B cell (primary cell): ENCODE measurements around the gene MUS81. TPM values are rescaled to one million over a fixed set of nuclear protein-coding genes. Genes with fewer than 3 reads are reported as not detected.

Experiments
- ATAC-seq: fragments of 200-7000 bp; cut with Tn5 transposase; one replicate; pipeline ENCODE4 v1.10.0; 2021; ENCODE audit warnings: low read depth, mild to moderate bottlenecking, moderate number of reproducible peaks, moderate library complexity
- CTCF ChIA-PET: fragments of 350-600 bp; sonication (Branson Sonifier 250); formaldehyde crosslinking; loops from one replicate; lab custom pipeline; 2021; ENCODE audit warnings: antibody characterized with exemption, inconsistent platforms; lab: Charles Lee
- POLR2A ChIA-PET: fragments of 350-600 bp; sonication (Branson Sonifier 250); formaldehyde crosslinking; loops from one replicate; lab custom pipeline; 2021; ENCODE audit warnings: antibody characterized with exemption; lab: Charles Lee
- DNase-seq: peaks from one replicate; pipeline ENCODE4 v3.0.0; 2013
- H2AFZ ChIP-seq: 2 replicates; pipeline ENCODE4 v1.6.1; 2012; ENCODE audit warnings: mild to moderate bottlenecking, low read depth, low read length; ENCODE audit not compliant: insufficient read depth, poor library complexity, severe bottlenecking
- H3K27ac ChIP-seq, 2 donors: 1 replicate in 1 of 2; 2 replicates in 1 of 2; pipeline ENCODE4 v1.5.1; 2012 to 2013; ENCODE audit warnings: low read length in 2 of 2, mild to moderate bottlenecking in 2 of 2, moderate library complexity in 1 of 2
- H3K27me3 ChIP-seq, 4 experiments: fragments of 200-600 bp in 1 of 4; sonication (generic) in 1 of 4; replicated peaks in 1 of 4; 1 replicate in 2 of 4; 2 replicates in 2 of 4; pipeline versions ENCODE4 v1.6.1 to v1.7.0; 2013 to 2016; ENCODE audit warnings: low read length in 3 of 4, mild to moderate bottlenecking in 2 of 4, mixed read lengths in 1 of 4, moderate library complexity in 1 of 4; ENCODE audit not compliant: insufficient read depth in 4 of 4, control insufficient read depth in 3 of 4; ENCODE audit errors: control extremely low read depth in 1 of 4
- H3K36me3 ChIP-seq, 2 experiments: replicated peaks in 1 of 2; 1 replicate in 1 of 2; 2 replicates in 1 of 2; pipeline versions ENCODE4 v1.6.1 to v1.7.1; 2013; ENCODE audit warnings: low read length in 1 of 2; ENCODE audit not compliant: insufficient read depth in 2 of 2, control insufficient read depth in 1 of 2; ENCODE audit errors: control extremely low read depth in 1 of 2, extremely low read depth in 1 of 2
- H3K4me1 ChIP-seq, 2 donors: fragments of 200-600 bp in 1 of 2; sonication (generic) in 1 of 2; 1 replicate in 1 of 2; 2 replicates in 1 of 2; pipeline versions ENCODE4 v1.5.1 to v1.6.1; 2013 to 2017; ENCODE audit warnings: low read length in 2 of 2; ENCODE audit not compliant: control insufficient read depth in 2 of 2, insufficient read depth in 2 of 2
- H3K4me2 ChIP-seq: replicated peaks from 2 replicates; pipeline ENCODE3; 2012; ENCODE audit warnings: mild to moderate bottlenecking, low read depth, low read length; ENCODE audit not compliant: poor library complexity, severe bottlenecking
- H3K4me3 ChIP-seq, 5 experiments: fragments of 200-600 bp in 1 of 5; sonication (generic) in 1 of 5; 1 replicate in 3 of 5; 2 replicates in 2 of 5; pipeline versions ENCODE4 v1.5.1 to v1.7.0; 2011 to 2016; ENCODE audit warnings: low read length in 4 of 5, mild to moderate bottlenecking in 4 of 5, low read depth in 2 of 5, control low read depth in 1 of 5, moderate library complexity in 1 of 5; ENCODE audit not compliant: insufficient read depth in 1 of 5; ENCODE audit errors: control extremely low read depth in 1 of 5, extremely low read depth in 1 of 5
- H3K79me2 ChIP-seq: fragments of 200-600 bp; sonication (generic); one replicate; pipeline ENCODE4 v1.6.0; 2016; ENCODE audit warnings: low read length; ENCODE audit not compliant: control insufficient read depth, insufficient read depth
- H3K9ac ChIP-seq: fragments of 200-600 bp; sonication (generic); 2 replicates; pipeline ENCODE4 v1.6.1; 2017; ENCODE audit warnings: mild to moderate bottlenecking, low read length, moderate library complexity
- H3K9me3 ChIP-seq, 3 donors: one replicate each; pipeline versions ENCODE4 v1.6.1 to v1.7.1; 2013; ENCODE audit warnings: low read length in 2 of 3; ENCODE audit not compliant: control insufficient read depth in 2 of 3, insufficient read depth in 1 of 3; ENCODE audit errors: control extremely low read depth in 1 of 3
- H4K20me1 ChIP-seq: 2 replicates; pipeline ENCODE4 v1.6.0; 2012; ENCODE audit warnings: mild to moderate bottlenecking, low read length; ENCODE audit not compliant: insufficient read depth, control insufficient read depth, poor library complexity, severe bottlenecking
- H3K27ac Mint-ChIP-seq: one replicate; pipeline ENCODE4 v1.8.0; 2021; ENCODE audit warnings: mixed read lengths
- H3K27me3 Mint-ChIP-seq: one replicate; pipeline ENCODE4 v1.8.0; 2021; ENCODE audit warnings: mixed read lengths
- H3K4me1 Mint-ChIP-seq: one replicate; pipeline ENCODE4 v1.8.0; 2021; ENCODE audit warnings: mixed read lengths
- H3K4me3 Mint-ChIP-seq: one replicate; pipeline ENCODE4 v1.8.0; 2021; ENCODE audit warnings: mixed read lengths
- H3K9me3 Mint-ChIP-seq: one replicate; pipeline ENCODE4 v1.8.0; 2022; ENCODE audit warnings: mixed read lengths; ENCODE audit not compliant: insufficient read depth
- CTCF ChIP-seq: fragments of 200-600 bp; IDR thresholded peaks from one replicate; pipeline ENCODE4 v1.8.0; 2022; ENCODE audit warnings: antibody characterized with exemption, mild to moderate bottlenecking
- EZH2 ChIP-seq: IDR thresholded peaks from 2 replicates; pipeline ENCODE4 v1.6.1; 2012; ENCODE audit warnings: borderline replicate concordance, low read depth, mild to moderate bottlenecking, moderate library complexity, low read length; ENCODE audit not compliant: insufficient read depth, poor library complexity, severe bottlenecking
- WGBS: methylation state at CpG from one replicate; pipeline ENCODE4 v1.1.5; 2013; ENCODE audit warnings: missing lambda C conversion rate; ENCODE audit not compliant: insufficient coverage; 5-methylcytosine and 5-hydroxymethylcytosine counted together
- intact Hi-C: fragments of 100-400 bp; cut with micrococcal nuclease; formaldehyde crosslinking; loops from one replicate; pipeline ENCODE4 v1.10.0; 2022
- polyA plus RNA-seq: library from polyadenylated mRNA; depleted of rRNA; stranded (reverse); fragments of >200 nt; gene quantifications from 2 replicates; pipeline ENCODE4 v1.2.3, GENCODE V29; 2012
- total RNA-seq, 2 donors: library from RNA; stranded (reverse); fragments of 120-200 nt in 1 of 2; gene quantifications; 1 replicate in 1 of 2; 2 replicates in 1 of 2; pipeline versions ENCODE4 v1.2.3 to v1.2.4, GENCODE V29; 2013 to 2022

The MUS81 gene
- total and polyA plus RNA-seq, 2 donors (not counting 1 experiment from before 2014, with no cell fraction given): 74.5 to 134 TPM

- Histone ChIP-seq H3K4me3 (no peak overlapping the region), H3K27ac (no peak overlapping the region), H3K36me3 (no peaks in the 10 kb centered on the region), H3K79me2 (peaks cover 17% of the 10 kb centered on the region), H3K4me1 (peaks cover 50 to 51% of the 10 kb centered on the region in 2 donors), H2AFZ (no peak overlapping the region), H3K27me3 (peaks cover 0 to 21% (median 8%) of the 10 kb centered on the region in 4 experiments), H3K9me3 (peaks cover 0 to 10% (median 0%) of the 10 kb centered on the region in 3 donors), H3K4me2 (no peak overlapping the region), H4K20me1 (peaks cover 14% of the 10 kb centered on the region), H3K9ac (no peak overlapping the region)
- Mint-ChIP-seq H3K27me3 (peaks cover 8% of the 10 kb centered on the region), H3K27ac (no peak overlapping the region), H3K4me1 (peaks cover 37% of the 10 kb centered on the region), H3K9me3 (no peaks in the 10 kb centered on the region), H3K4me3 (no peak overlapping the region)
- ATAC-seq (no peak), DNase-seq (no peak)
- ChIA-PET CTCF (interaction anchor here (1.6 to 7.0 kb wide), 3 partner anchors 8 to 112 kb away, joined by 3 to 44 read pairs (median 9); partner anchors contain the start of gene FIBP), POLR2A (interaction anchor here (0.5 kb wide), 1 partner anchor 739 kb away, joined by 4 read pairs; no protein-coding TSS in a partner anchor)
- intact Hi-C loops: no loop called here
- WGBS: 90% methylated on average over 13 of the region's 14 CpGs
- TF ChIP-seq CTCF (no peak), EZH2 (no peak)
Observed at GRCh38 chr11:65896034-65896999, 36.1 kb downstream of the MUS81 start.
